BJ (cell line): ENCODE results near the gene BMP4. TPM values are rescaled to one million over a fixed set of nuclear protein-coding genes. Genes with fewer than 3 reads are reported as not detected.

ENCODE experiments used
- CTCF ChIA-PET: fragments of 350-600 bp; formaldehyde crosslinking; extraction: SDS; loops from one replicate; lab custom pipeline; 2021; ENCODE audit warnings: antibody characterized with exemption, inconsistent platforms; lab: Yijun Ruan, JAX
- POLR2A ChIA-PET: fragments of 300-600 bp; sonication (Branson Sonifier 250); formaldehyde crosslinking; extraction: SDS; loops from one replicate; lab custom pipeline; 2021; ENCODE audit warnings: antibody characterized with exemption; lab: Charles Lee
- DNase-seq: peaks from one replicate; pipeline ENCODE4 v3.0.0-alpha.2; 2011; ENCODE audit warnings: low read depth
- H3K27me3 ChIP-seq: 2 replicates; pipeline ENCODE4 v1.6.0; 2011; ENCODE audit warnings: low read length; ENCODE audit not compliant: control insufficient read depth, insufficient read depth
- H3K36me3 ChIP-seq: 2 replicates; pipeline ENCODE4 v1.5.1; 2011; ENCODE audit warnings: low read length; ENCODE audit not compliant: control insufficient read depth, insufficient read depth
- H3K4me3 ChIP-seq: 2 replicates; pipeline ENCODE4 v1.5.1; 2011; ENCODE audit warnings: low read depth, mild to moderate bottlenecking, control low read depth, low read length
- CTCF ChIP-seq: IDR thresholded peaks from 2 replicates; pipeline ENCODE4 v1.5.1; 2011; ENCODE audit warnings: low read depth, mild to moderate bottlenecking, control low read depth, inconsistent platforms, low read length, moderate library complexity; ENCODE audit not compliant: insufficient read depth
- polyA minus RNA-seq: library from RNA; depleted of rRNA, polyadenylated mRNA; stranded (reverse); fragments of >200 nt; gene quantifications from 2 replicates; pipeline ENCODE4 v1.2.3, GENCODE V29; 2011; rRNA and poly(A)+ RNA removed
- polyA plus RNA-seq: library from polyadenylated mRNA; depleted of rRNA; stranded (reverse); fragments of >200 nt; gene quantifications from 2 replicates; pipeline ENCODE4 v1.2.3, GENCODE V29; 2011; rRNA removed

BMP4 gene
- polyA plus RNA-seq (9.3 and 10.1 TPM in 2 replicates), polyA minus RNA-seq (6.4 and 7.0 TPM in 2 replicates)

DNA sequence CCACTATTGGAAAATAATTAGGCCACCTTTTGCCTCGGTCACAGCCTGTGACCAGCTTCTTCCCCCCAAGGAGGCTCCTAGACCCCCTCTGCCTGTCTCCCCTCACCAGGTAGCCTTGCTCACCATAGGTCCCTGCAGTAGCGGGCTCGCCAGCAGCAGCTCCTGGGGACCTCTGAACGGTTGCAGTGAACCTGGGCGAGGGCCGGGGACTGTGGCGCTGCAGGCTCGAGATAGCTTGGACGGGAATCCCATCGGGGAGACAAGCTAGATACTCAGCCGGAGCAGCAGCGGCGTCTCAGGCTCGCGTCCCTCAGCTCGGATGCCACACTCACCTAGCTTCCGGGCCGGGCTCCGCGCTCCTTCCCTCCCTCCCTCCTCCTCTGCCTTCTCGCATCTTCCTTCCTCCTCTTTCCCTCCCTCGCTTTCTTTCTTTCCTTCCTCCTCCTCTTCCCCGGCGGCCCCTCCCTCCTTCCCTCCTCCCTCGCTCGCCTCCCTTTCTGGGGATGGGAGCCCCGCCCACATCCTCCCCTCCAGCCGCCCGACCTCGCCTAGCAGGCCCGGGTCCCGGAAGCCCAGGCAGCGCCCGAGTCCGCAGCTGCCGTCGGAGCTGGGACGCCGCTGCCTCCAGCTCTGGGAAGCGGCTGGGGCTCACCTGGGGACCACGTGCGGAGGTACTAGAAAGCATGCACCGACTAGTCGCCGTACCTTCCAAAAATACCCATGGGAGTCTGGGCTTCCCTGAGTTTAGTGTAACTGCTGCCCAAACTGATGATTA is at the start of gene BMP4:
Gene BMP4 (minus strand): TSS at position 399 of the 775 bp plus-strand sequence. CDS start 4,603 bp downstream, outside the sequence.
- no peak for DNase-seq
- CTCF ChIA-PET = interaction anchor here (0.7 to 3.2 kb wide), 7 partner anchors 10 to 391 kb away, joined by 3 to 8 read pairs (median 4); no protein-coding TSS in a partner anchor
- H3K36me3 ChIP-seq = 0 out of 2 replicates have a peak, but pooled peaks cover 1% of the 10 kb centered on the region
- POLR2A ChIA-PET = interaction anchor here (0.6 kb wide), 1 partner anchor 248 kb away, joined by 3 read pairs; no protein-coding TSS in a partner anchor
- peaks cover 6% of the 10 kb centered on the region for H3K27me3 ChIP-seq
- peak within 1 kb of the TSS; percentile 57 for H3K4me3 ChIP-seq
- peak; percentile 10; the same call in 1 of the 2 replicates for TF ChIP-seq CTCF

GRCh38 chr14:54003064-54003463 is 46.4 kb upstream of the BMP4 start:
- no peaks in the 10 kb centered on the region for H3K27me3 ChIP-seq
- CTCF ChIA-PET = interaction anchor here (0.6 to 0.8 kb wide), 2 partner anchors 47 to 888 kb away, joined by 3 read pairs; partner anchors contain the start of gene BMP4
- no peak overlapping the region for H3K4me3 ChIP-seq
- POLR2A ChIA-PET = no interaction called here
- no peak for TF ChIP-seq CTCF
- no peaks in the 10 kb centered on the region for H3K36me3 ChIP-seq
- DNase-seq = no peak

DNA sequence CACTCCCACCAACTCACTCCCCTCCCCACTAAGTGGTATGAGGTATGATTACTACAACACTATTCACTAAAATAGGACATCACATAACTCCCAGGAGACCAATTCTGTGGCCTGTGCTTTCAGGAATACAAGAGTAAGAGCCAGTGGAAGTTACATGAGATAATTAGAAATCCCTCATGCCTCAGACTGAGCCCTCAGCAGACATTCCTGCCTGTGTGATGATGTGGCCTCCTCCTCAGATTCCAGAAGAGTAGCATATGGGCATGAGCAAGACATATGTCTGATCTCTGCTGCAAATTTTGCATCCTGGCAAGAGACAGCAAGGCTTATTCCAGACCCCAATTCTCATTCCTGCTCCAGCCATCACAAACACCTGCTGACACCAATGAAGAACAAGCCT is 46.0 kb upstream of the BMP4 start:
- POLR2A ChIA-PET = no interaction called here
- H3K36me3 ChIP-seq = no peaks in the 10 kb centered on the region
- DNase-seq = peak; percentile 39
- no peaks in the 10 kb centered on the region for H3K27me3 ChIP-seq
- TF ChIP-seq CTCF = no peak
- no peak overlapping the region for H3K4me3 ChIP-seq
- CTCF ChIA-PET = interaction anchor here (0.8 kb wide), 1 partner anchor 47 kb away, joined by 3 read pairs; the partner anchor contains the start of gene BMP4

GRCh38 chr14:54001189-54001878 is 44.7 kb upstream of the BMP4 start:
- Histone ChIP-seq H3K36me3 (no peaks in the 10 kb centered on the region), H3K27me3 (no peaks in the 10 kb centered on the region), H3K4me3 (no peak overlapping the region)
- no peak for DNase-seq
- no peak for TF ChIP-seq CTCF
- CTCF ChIA-PET = interaction anchor here (0.6 to 2.3 kb wide), 2 partner anchors 461 to 889 kb away, joined by 3 to 6 read pairs; no protein-coding TSS in a partner anchor
- POLR2A ChIA-PET = interaction anchor here (0.6 kb wide), 1 partner anchor 342 kb away, joined by 4 read pairs; no protein-coding TSS in a partner anchor
